Endothelial cell (in vitro differentiated cells): ENCODE data around the gene SPPL3. TPM values are rescaled to one million over a fixed set of nuclear protein-coding genes. Genes with fewer than 3 reads are reported as not detected.
A peak's percentile ranks its signal among the peaks of the same experiment; 100 is the strongest.

Experiments used
- DNase-seq: peaks from one replicate; pipeline ENCODE4 v3.0.0; 2021; ENCODE audit warnings: low spot score
- H3K27ac Mint-ChIP-seq: one replicate; pipeline ENCODE4 v1.8.0; 2021; ENCODE audit warnings: mixed read lengths, inconsistent platforms; ENCODE audit not compliant: unreplicated experiment
- H3K27me3 Mint-ChIP-seq: one replicate; pipeline ENCODE4 v1.8.0; 2021; ENCODE audit warnings: mild to moderate bottlenecking, moderate library complexity, mixed read lengths, inconsistent platforms; ENCODE audit not compliant: unreplicated experiment
- H3K36me3 Mint-ChIP-seq: one replicate; pipeline ENCODE4 v1.8.0; 2021; ENCODE audit warnings: mild to moderate bottlenecking, low read depth, mixed read lengths, inconsistent platforms; ENCODE audit not compliant: unreplicated experiment
- H3K4me1 Mint-ChIP-seq: one replicate; pipeline ENCODE4 v1.8.0; 2021; ENCODE audit warnings: mild to moderate bottlenecking, mixed read lengths, inconsistent platforms; ENCODE audit not compliant: unreplicated experiment
- H3K4me3 Mint-ChIP-seq: one replicate; pipeline ENCODE4 v1.8.0; 2021; ENCODE audit warnings: mild to moderate bottlenecking, mixed read lengths, inconsistent platforms; ENCODE audit not compliant: unreplicated experiment
- H3K9me3 Mint-ChIP-seq: one replicate; pipeline ENCODE4 v1.8.0; 2021; ENCODE audit warnings: mixed read lengths, inconsistent platforms; ENCODE audit not compliant: unreplicated experiment
- CTCF ChIP-seq: fragments of 200-600 bp; sonication (generic); IDR thresholded peaks from one replicate; pipeline ENCODE4 v1.5.0; 2021; ENCODE audit warnings: antibody characterized with exemption; ENCODE audit not compliant: unreplicated experiment
- total RNA-seq: library from RNA; stranded (reverse); fragmentation: NEBNext Ultra II Directional; extraction: Animal tissue kit (Norgen Biotek cat#: 25700); gene quantifications from one replicate; pipeline ENCODE4 v1.2.1, GENCODE V29; 2021; ENCODE audit not compliant: unreplicated experiment

The SPPL3 gene
- total RNA-seq, 1 donor from 2014 or later, result 55.4 TPM

GRCh38 chr12:120858306-120859088 lies 45.7 kb downstream of the SPPL3 start:
- Mint-ChIP-seq H3K27ac (no peak overlapping the region), H3K27me3 (peaks cover 3% of the 10 kb centered on the region), H3K9me3 (peaks cover 5% of the 10 kb centered on the region), H3K4me1 (peaks cover 14% of the 10 kb centered on the region), H3K4me3 (peak overlapping the region; percentile 43), H3K36me3 (peaks cover 9% of the 10 kb centered on the region)
- no peak for DNase-seq
- no peak for TF ChIP-seq CTCF

GRCh38 chr12:120856980-120857379 lies 47.2 kb downstream of the SPPL3 start:
- no peak for TF ChIP-seq CTCF
- Mint-ChIP-seq H3K4me1 (peaks cover 14% of the 10 kb centered on the region), H3K4me3 (no peak overlapping the region), H3K9me3 (peaks cover 5% of the 10 kb centered on the region), H3K36me3 (peaks cover 9% of the 10 kb centered on the region), H3K27ac (no peak overlapping the region), H3K27me3 (peaks cover 3% of the 10 kb centered on the region)
- no peak for DNase-seq

- Mint-ChIP-seq H3K27ac (no peak overlapping the region), H3K4me3 (no peak overlapping the region), H3K9me3 (peaks cover 5% of the 10 kb centered on the region), H3K27me3 (peaks cover 3% of the 10 kb centered on the region), H3K36me3 (peaks cover 9% of the 10 kb centered on the region), H3K4me1 (peaks cover 14% of the 10 kb centered on the region)
- TF ChIP-seq CTCF, result no peak
- no peak for DNase-seq
Observed at GRCh38 chr12:120855823-120856588, 48.2 kb downstream of the SPPL3 start.

GRCh38 chr12:120854804-120855203 lies 49.4 kb downstream of the SPPL3 start:
- H3K4me3 Mint-ChIP-seq, result no peak overlapping the region
- H3K4me1 Mint-ChIP-seq, result peaks cover 14% of the 10 kb centered on the region
- no peak for TF ChIP-seq CTCF
- peaks cover 3% of the 10 kb centered on the region for H3K27me3 Mint-ChIP-seq
- peaks cover 5% of the 10 kb centered on the region for H3K9me3 Mint-ChIP-seq
- no peak for DNase-seq
- H3K27ac Mint-ChIP-seq, result no peak overlapping the region
- H3K36me3 Mint-ChIP-seq, result peaks cover 9% of the 10 kb centered on the region

GRCh38 chr12:120853188-120853587 lies 51.0 kb downstream of the SPPL3 start:
- H3K4me1 Mint-ChIP-seq, result peaks cover 14% of the 10 kb centered on the region
- H3K9me3 Mint-ChIP-seq, result no peaks in the 10 kb centered on the region
- H3K27ac Mint-ChIP-seq, result no peak overlapping the region
- no peak for DNase-seq
- H3K27me3 Mint-ChIP-seq, result no peaks in the 10 kb centered on the region
- peaks cover 4% of the 10 kb centered on the region for H3K36me3 Mint-ChIP-seq
- TF ChIP-seq CTCF, result no peak
- H3K4me3 Mint-ChIP-seq, result no peak overlapping the region
